T-cell (primary cell): ENCODE data around the gene LRCH3. TPM values are rescaled to one million over a fixed set of nuclear protein-coding genes. Genes with fewer than 3 reads are reported as not detected.
"Not testable (repeated sequence)": the region's sequence is repeated elsewhere in the genome, so short reads cannot be mapped to it uniquely, and the experiment has no call there.

Experiments
- ATAC-seq, 4 experiments: fragments of 200-7000 bp in 3 of 4; fragments of 150-1000 bp in 1 of 4; cut with Tn5 transposase; replicated peaks in 1 of 4; 1 replicate in 3 of 4; 2 replicates in 1 of 4; pipeline ENCODE4 v1.10.0; 2021; ENCODE audit warnings: moderate library complexity in 3 of 4, mild to moderate bottlenecking in 2 of 4, moderate number of reproducible peaks in 1 of 4
- CTCF ChIA-PET, 2 donors: fragments of 300-600 bp; sonication (Branson Sonifier 250); formaldehyde crosslinking; loops; one replicate each; lab custom pipeline; 2022; ENCODE audit warnings: antibody characterized with exemption in 2 of 2; lab: Charles Lee
- POLR2A ChIA-PET, 2 donors: fragments of 300-600 bp; sonication (Branson Sonifier 250); formaldehyde crosslinking; loops; one replicate each; lab custom pipeline; 2022; ENCODE audit warnings: antibody characterized with exemption in 2 of 2; lab: Charles Lee
- DNase-seq, 35 experiments: peaks; one replicate each; pipeline versions ENCODE4 v3.0.0 to v3.0.0-alpha.2; 2013 to 2023
- H3K27ac ChIP-seq: one replicate; pipeline ENCODE4 v1.5.1; 2013; ENCODE audit warnings: low read length
- H3K27me3 ChIP-seq, 2 experiments: replicated peaks in 1 of 2; 1 replicate in 1 of 2; 2 replicates in 1 of 2; pipeline versions ENCODE4 v1.6.1 to v1.7.0; 2013; ENCODE audit warnings: low read length in 1 of 2, mixed read lengths in 1 of 2; ENCODE audit not compliant: control insufficient read depth in 2 of 2, insufficient read depth in 2 of 2; ENCODE audit errors: extremely low read depth in 1 of 2
- H3K36me3 ChIP-seq, 2 donors: 1 replicate in 1 of 2; 2 replicates in 1 of 2; pipeline versions ENCODE4 v1.6.1 to v1.7.0; 2013; ENCODE audit warnings: low read length in 1 of 2; ENCODE audit not compliant: control insufficient read depth in 2 of 2, insufficient read depth in 1 of 2; ENCODE audit errors: extremely low read depth in 1 of 2
- H3K4me1 ChIP-seq, 2 experiments: 1 replicate in 1 of 2; 2 replicates in 1 of 2; pipeline versions ENCODE4 v1.6.1 to v1.7.0; 2013; ENCODE audit warnings: low read length in 2 of 2, mixed read lengths in 1 of 2; ENCODE audit not compliant: insufficient read depth in 2 of 2, control insufficient read depth in 1 of 2; ENCODE audit errors: extremely low read depth in 1 of 2
- H3K4me3 ChIP-seq, 2 donors: 1 replicate in 1 of 2; 2 replicates in 1 of 2; pipeline versions ENCODE4 v1.5.1 to v1.7.0; 2013; ENCODE audit warnings: mild to moderate bottlenecking in 2 of 2, low read length in 1 of 2, moderate library complexity in 1 of 2; ENCODE audit not compliant: control insufficient read depth in 1 of 2; ENCODE audit errors: extremely low read depth in 1 of 2
- H3K9me3 ChIP-seq: 2 replicates; pipeline ENCODE4 v1.7.0; 2013
- H3K27ac Mint-ChIP-seq, 2 donors: one replicate each; pipeline ENCODE4 v1.8.0; 2020 to 2021; ENCODE audit warnings: mild to moderate bottlenecking in 2 of 2, mixed read lengths in 2 of 2
- H3K27me3 Mint-ChIP-seq, 2 donors: one replicate each; pipeline ENCODE4 v1.8.0; 2021 to 2022; ENCODE audit warnings: mixed read lengths in 2 of 2
- H3K36me3 Mint-ChIP-seq: one replicate; pipeline ENCODE4 v1.8.0; 2021; ENCODE audit warnings: mixed read lengths
- H3K4me1 Mint-ChIP-seq, 3 donors: one replicate each; pipeline ENCODE4 v1.8.0; 2020 to 2022; ENCODE audit warnings: mixed read lengths in 3 of 3, mild to moderate bottlenecking in 1 of 3
- H3K4me3 Mint-ChIP-seq, 3 donors: one replicate each; pipeline ENCODE4 v1.8.0; 2020 to 2022; ENCODE audit warnings: mild to moderate bottlenecking in 3 of 3, mixed read lengths in 3 of 3, moderate library complexity in 3 of 3
- H3K9me3 Mint-ChIP-seq, 3 donors: one replicate each; pipeline ENCODE4 v1.8.0; 2020 to 2022; ENCODE audit warnings: mixed read lengths in 3 of 3
- WGBS: methylation state at CpG from one replicate; pipeline ENCODE4 v1.1.5; 2013; ENCODE audit warnings: missing lambda C conversion rate; ENCODE audit not compliant: insufficient coverage; 5-methylcytosine and 5-hydroxymethylcytosine counted together
- total RNA-seq, 35 experiments: library from RNA in 6 of 35; stranded (reverse) in 6 of 35; fragments of 120-200 nt in 1 of 35; gene quantifications; one replicate each; pipeline versions ENCODE4 v1.2.1 to v1.2.4 and lab custom pipeline; 2013 to 2026

LRCH3 gene
- total RNA-seq, 5 donors from 2014 or later (not counting 1 experiment from before 2014, with no cell fraction given): 51.4 to 75.1 (median 62.2) TPM

DNA sequence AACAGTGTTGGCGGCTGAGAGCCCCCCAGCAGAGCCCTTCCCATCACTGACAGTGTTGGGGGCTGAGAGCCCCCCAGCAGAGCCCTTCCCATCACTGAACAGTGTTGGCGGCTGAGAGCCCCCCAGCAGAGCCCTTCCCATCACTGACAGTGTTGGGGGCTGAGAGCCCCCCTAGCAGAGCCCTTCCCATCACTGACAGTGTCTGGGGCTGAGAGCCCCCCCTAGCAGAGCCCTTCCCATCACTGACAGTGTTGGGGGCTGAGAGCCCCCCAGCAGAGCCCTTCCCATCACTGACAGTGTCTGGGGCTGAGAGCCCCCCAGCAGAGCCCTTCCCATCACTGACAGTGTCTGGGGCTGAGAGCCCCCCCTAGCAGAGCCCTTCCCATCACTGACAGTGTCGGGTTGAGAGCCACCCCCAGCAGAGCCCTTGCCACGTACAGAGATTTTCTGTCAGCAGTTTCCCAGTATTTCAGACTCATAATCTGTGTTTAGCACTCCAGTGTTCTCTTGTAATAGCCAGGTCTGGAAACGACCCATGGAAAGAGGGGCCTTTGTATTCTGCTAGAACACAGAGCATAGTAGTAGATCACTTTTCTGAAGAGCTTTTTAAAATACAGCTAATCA, 96.5 kb downstream of the LRCH3 start:
- peaks cover 11 to 23% of the 10 kb centered on the region in 2 donors for H3K36me3 ChIP-seq
- H3K4me1 Mint-ChIP-seq, H3K27ac Mint-ChIP-seq, CTCF ChIA-PET, DNase-seq, H3K27me3 Mint-ChIP-seq, H3K4me3 Mint-ChIP-seq, H3K9me3 ChIP-seq, H3K4me1 ChIP-seq, H3K9me3 Mint-ChIP-seq, H3K4me3 ChIP-seq, ATAC-seq, H3K27ac ChIP-seq, H3K27me3 ChIP-seq: not testable (repeated sequence)
- WGBS: 93% methylated on average over 2 of the region's 5 CpGs
- POLR2A ChIA-PET: interaction anchor here in 1 of 2 donors (0.5 kb wide), 1 partner anchor 17 kb away, joined by 3 read pairs; no protein-coding TSS in a partner anchor
- H3K36me3 Mint-ChIP-seq: peaks cover 30% of the 10 kb centered on the region

GRCh38 chr3:197888511-197888910, 97.5 kb downstream of the LRCH3 start:
- H3K4me1 ChIP-seq: no peaks in the 10 kb centered on the region
- no peaks in the 10 kb centered on the region for H3K9me3 ChIP-seq
- DNase-seq (no peak), ATAC-seq (no peak)
- Mint-ChIP-seq H3K27me3 (no peaks in the 10 kb centered on the region), H3K36me3 (peaks cover 25% of the 10 kb centered on the region), H3K4me3 (no peak overlapping the region), H3K4me1 (no peaks in the 10 kb centered on the region), H3K9me3 (no peaks in the 10 kb centered on the region), H3K27ac (peak overlapping the region in 1 of 2 donors; percentile 8)
- no peak overlapping the region for H3K4me3 ChIP-seq
- peaks cover 8 to 21% of the 10 kb centered on the region in 2 donors for H3K36me3 ChIP-seq
- no peaks in the 10 kb centered on the region for H3K27me3 ChIP-seq
- POLR2A ChIA-PET: no interaction called here
- 100% methylated on average over 1 of the region's 1 CpG for WGBS
- no peak overlapping the region for H3K27ac ChIP-seq
- CTCF ChIA-PET: no interaction called here

GRCh38 chr3:197889204-197889930, 98.3 kb downstream of the LRCH3 start:
- CTCF ChIA-PET: no interaction called here
- H3K27ac Mint-ChIP-seq: no peak overlapping the region
- Histone ChIP-seq H3K4me3 (no peak overlapping the region), H3K4me1 (no peaks in the 10 kb centered on the region), H3K36me3 (peaks cover 2 to 16% of the 10 kb centered on the region in 2 donors), H3K27me3 (no peaks in the 10 kb centered on the region), H3K27ac (no peak overlapping the region), H3K9me3 (no peaks in the 10 kb centered on the region)
- H3K4me3 Mint-ChIP-seq: no peak overlapping the region
- no peaks in the 10 kb centered on the region for H3K9me3 Mint-ChIP-seq
- H3K4me1 Mint-ChIP-seq: no peaks in the 10 kb centered on the region
- WGBS: 93% methylated on average over 3 of the region's 9 CpGs
- ATAC-seq: no peak
- no peak for DNase-seq
- peaks cover 20% of the 10 kb centered on the region for H3K36me3 Mint-ChIP-seq
- POLR2A ChIA-PET: no interaction called here
- H3K27me3 Mint-ChIP-seq: no peaks in the 10 kb centered on the region

- 96% methylated on average over 4 of the region's 4 CpGs for WGBS
- Mint-ChIP-seq H3K36me3 (peaks cover 12% of the 10 kb centered on the region), H3K9me3 (no peaks in the 10 kb centered on the region), H3K27ac (no peak overlapping the region), H3K4me1 (no peaks in the 10 kb centered on the region), H3K4me3 (no peak overlapping the region), H3K27me3 (no peaks in the 10 kb centered on the region)
- H3K4me3 ChIP-seq: no peak overlapping the region
- ChIA-PET POLR2A (no interaction called here), CTCF (no interaction called here)
- H3K4me1 ChIP-seq: no peaks in the 10 kb centered on the region
- DNase-seq (no peak), ATAC-seq (no peak)
- H3K27ac ChIP-seq: no peak overlapping the region
- H3K9me3 ChIP-seq: no peaks in the 10 kb centered on the region
- H3K36me3 ChIP-seq: peaks cover 0 to 8% of the 10 kb centered on the region in 2 donors
- no peaks in the 10 kb centered on the region for H3K27me3 ChIP-seq
These were observed 99.6 kb downstream of the LRCH3 start for GRCh38 chr3:197890693-197891092.

DNA sequence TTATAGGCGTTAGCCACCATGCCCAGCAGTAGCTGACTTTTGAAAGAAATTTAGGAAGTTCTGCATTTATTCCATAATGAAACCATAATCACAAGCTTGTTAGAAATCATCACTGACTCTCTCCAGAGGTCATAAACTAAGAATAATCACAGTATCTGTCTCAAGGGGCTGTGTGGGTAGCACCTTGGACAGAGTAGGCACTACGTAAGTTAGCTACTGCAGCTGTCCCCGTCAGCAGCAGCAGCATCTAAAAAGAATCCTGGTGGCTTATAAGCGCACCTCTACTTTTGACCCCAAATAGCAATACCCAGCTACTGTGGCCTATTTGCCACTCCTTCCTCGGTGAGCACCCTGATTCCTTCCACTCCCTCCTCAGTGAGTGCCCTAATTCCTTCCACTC, 101.1 kb downstream of the LRCH3 start:
- Histone ChIP-seq H3K9me3 (no peaks in the 10 kb centered on the region), H3K36me3 (peaks cover 0 to 8% of the 10 kb centered on the region in 2 donors), H3K4me3 (no peak overlapping the region), H3K27ac (no peak overlapping the region), H3K27me3 (no peaks in the 10 kb centered on the region), H3K4me1 (no peaks in the 10 kb centered on the region)
- no peaks in the 10 kb centered on the region for H3K27me3 Mint-ChIP-seq
- ChIA-PET POLR2A (no interaction called here), CTCF (no interaction called here)
- H3K9me3 Mint-ChIP-seq: no peaks in the 10 kb centered on the region
- H3K27ac Mint-ChIP-seq: no peak overlapping the region
- H3K4me1 Mint-ChIP-seq: no peaks in the 10 kb centered on the region
- peaks cover 11% of the 10 kb centered on the region for H3K36me3 Mint-ChIP-seq
- no peak for ATAC-seq
- no peak overlapping the region for H3K4me3 Mint-ChIP-seq
- WGBS: 94% methylated on average over 5 of the region's 5 CpGs
- DNase-seq: no peak

- 100% methylated on average over 1 of the region's 3 CpGs for WGBS
- Histone ChIP-seq H3K27ac (no peak overlapping the region), H3K36me3 (no peaks in the 10 kb centered on the region), H3K4me1 (no peaks in the 10 kb centered on the region), H3K27me3 (peaks cover 0 to 7% of the 10 kb centered on the region in 2 experiments), H3K9me3 (no peaks in the 10 kb centered on the region), H3K4me3 (no peak overlapping the region)
- CTCF ChIA-PET: no interaction called here
- Mint-ChIP-seq H3K27ac (no peak overlapping the region), H3K27me3 (no peaks in the 10 kb centered on the region), H3K4me3 (no peak overlapping the region), H3K9me3 (no peaks in the 10 kb centered on the region), H3K36me3 (no peaks in the 10 kb centered on the region), H3K4me1 (no peaks in the 10 kb centered on the region)
- POLR2A ChIA-PET: no interaction called here
- ATAC-seq: no peak
- no peak for DNase-seq
These were observed 105.4 kb downstream of the LRCH3 start for GRCh38 chr3:197896421-197896820.
